GM19324 (cell line): ENCODE results near the gene HBG1.

Experiments
- ATAC-seq: cut with Tn5 transposase; IDR thresholded peaks from one replicate; pipeline ENCODE4 v1.9.1; 2021; ENCODE audit warnings: mild to moderate bottlenecking, moderate library complexity; ENCODE audit not compliant: unreplicated experiment, low FRiP score

The HBG1 gene

GRCh38 chr11:5230266-5230665, 19.4 kb downstream of the HBG1 start:
- ATAC-seq, result no peak

- no peak for ATAC-seq
Measured at GRCh38 chr11:5229796-5230195, 19.9 kb downstream of the HBG1 start.

- peak; percentile 77 for ATAC-seq
Measured at GRCh38 chr11:5229356-5229755, 20.3 kb downstream of the HBG1 start.

GRCh38 chr11:5228124-5228523, 21.5 kb downstream of the HBG1 start:
- ATAC-seq, result no peak

- ATAC-seq, result no peak
Measured at GRCh38 chr11:5227681-5228080, 22.0 kb downstream of the HBG1 start.

- no peak for ATAC-seq
Measured at GRCh38 chr11:5226732-5227310, 22.8 kb downstream of the HBG1 start, which contains the start of gene HBB. Gene HBB, minus strand, starts transcription at chr11:5227071. Its CDS starts 50 bp downstream, at chr11:5227021.

- ATAC-seq, result no peak
Measured at GRCh38 chr11:5225480-5225871, 24.2 kb downstream of the HBG1 start.

GRCh38 chr11:5224538-5225479, 24.8 kb downstream of the HBG1 start:
- no peak for ATAC-seq

GRCh38 chr11:5223686-5224085, 26.0 kb downstream of the HBG1 start:
- ATAC-seq, result no peak

GRCh38 chr11:5223146-5223545, 26.5 kb downstream of the HBG1 start:
- ATAC-seq, result no peak

GRCh38 chr11:5210376-5210885, 39.2 kb downstream of the HBG1 start:
- no peak for ATAC-seq

- peak; percentile 74 for ATAC-seq
Measured at GRCh38 chr11:5204787-5205186, 44.9 kb downstream of the HBG1 start.

GRCh38 chr11:5203366-5203765, 46.3 kb downstream of the HBG1 start:
- no peak for ATAC-seq

GRCh38 chr11:5200582-5200981, 49.1 kb downstream of the HBG1 start, which contains the start of gene OR51V1:
Gene OR51V1, minus strand, starts transcription at chr11:5200682. Its CDS starts 0 bp downstream, at chr11:5200682.
- ATAC-seq, result no peak

- no peak for ATAC-seq
Measured at GRCh38 chr11:5198285-5198684, 51.4 kb downstream of the HBG1 start.
